H1 (cell line): ENCODE measurements around the gene MATN4. TPM values are rescaled to one million over a fixed set of nuclear protein-coding genes. Genes with fewer than 3 reads are reported as not detected.
A peak's percentile ranks its signal among the peaks of the same experiment; 100 is the strongest.

ENCODE experiments used
- CEBPB ChIP-seq: IDR thresholded peaks from 2 replicates; pipeline ENCODE4 v1.6.1; 2012; ENCODE audit warnings: low read depth, low read length
- CREB1 ChIP-seq: IDR thresholded peaks from 2 replicates; pipeline ENCODE4 v1.6.1; 2012; ENCODE audit warnings: inconsistent platforms
- JUND ChIP-seq: IDR thresholded peaks from 2 replicates; pipeline ENCODE4 v1.6.1; 2011; ENCODE audit warnings: mild to moderate bottlenecking, improper control_type of control experiment, low read length
- RFX5 ChIP-seq: IDR thresholded peaks from 2 replicates; pipeline ENCODE4 v1.6.1; 2011; ENCODE audit warnings: low read depth, low read length, improper control_type of control experiment, borderline replicate concordance
- SP1 ChIP-seq: IDR thresholded peaks from 2 replicates; pipeline ENCODE4 v1.6.1; 2011; ENCODE audit warnings: low read depth, low read length
- TAF1 ChIP-seq: IDR thresholded peaks from 2 replicates; pipeline ENCODE4 v1.6.1; 2011; ENCODE audit warnings: mild to moderate bottlenecking, low read depth, low read length
- TAF7 ChIP-seq: optimal IDR thresholded peaks from 2 replicates; pipeline ENCODE3; 2011; ENCODE audit warnings: low read depth, mild to moderate bottlenecking, inconsistent platforms, low read length, moderate library complexity, borderline replicate concordance
- TEAD4 ChIP-seq: IDR thresholded peaks from 2 replicates; pipeline ENCODE4 v1.6.1; 2012; ENCODE audit warnings: low read depth, low read length, inconsistent platforms, mixed read lengths
- ZNF274 ChIP-seq: IDR thresholded peaks from 2 replicates; pipeline ENCODE4 v1.7.0; 2012; ENCODE audit warnings: low read length, borderline replicate concordance; ENCODE audit errors: extremely low read depth
- polyA plus RNA-seq, 7 experiments: library from polyadenylated mRNA; depleted of rRNA in 3 of 7; stranded (reverse) in 5 of 7; unstranded in 2 of 7; fragments of >200 nt in 5 of 7; fragments of 200-250 nt in 2 of 7; gene quantifications; 1 replicate in 5 of 7; 2 replicates in 1 of 7; 4 replicates in 1 of 7; pipeline versions ENCODE4 v1.2.1 to v1.2.3, GENCODE V29; 2011 to 2013; ENCODE audit warnings: missing spikeins in 2 of 7, mixed read lengths in 2 of 7
- total RNA-seq: library from RNA; stranded (reverse); fragmentation: NEBNext Ultra II Directional; extraction: Animal tissue kit (Norgen Biotek cat#: 25700); gene quantifications from 2 replicates; pipeline ENCODE4 v1.2.1, GENCODE V29; 2021
- TF ChIP-seq, protein P1 (sequence below): fragments of 300-600 bp; sonication (generic); IDR thresholded peaks from 2 replicates; pipeline ENCODE4 v1.7.1; 2012; ENCODE audit warnings: low read length, moderate library complexity, mild to moderate bottlenecking, inconsistent platforms; ENCODE audit not compliant: insufficient replicate concordance

The MATN4 gene
- total and polyA plus RNA-seq, 2 of the 8 experiments (the other 6 are each of a cell fraction or from before 2014, with no cell fraction given): 2.1 to 4.4 TPM

DNA sequence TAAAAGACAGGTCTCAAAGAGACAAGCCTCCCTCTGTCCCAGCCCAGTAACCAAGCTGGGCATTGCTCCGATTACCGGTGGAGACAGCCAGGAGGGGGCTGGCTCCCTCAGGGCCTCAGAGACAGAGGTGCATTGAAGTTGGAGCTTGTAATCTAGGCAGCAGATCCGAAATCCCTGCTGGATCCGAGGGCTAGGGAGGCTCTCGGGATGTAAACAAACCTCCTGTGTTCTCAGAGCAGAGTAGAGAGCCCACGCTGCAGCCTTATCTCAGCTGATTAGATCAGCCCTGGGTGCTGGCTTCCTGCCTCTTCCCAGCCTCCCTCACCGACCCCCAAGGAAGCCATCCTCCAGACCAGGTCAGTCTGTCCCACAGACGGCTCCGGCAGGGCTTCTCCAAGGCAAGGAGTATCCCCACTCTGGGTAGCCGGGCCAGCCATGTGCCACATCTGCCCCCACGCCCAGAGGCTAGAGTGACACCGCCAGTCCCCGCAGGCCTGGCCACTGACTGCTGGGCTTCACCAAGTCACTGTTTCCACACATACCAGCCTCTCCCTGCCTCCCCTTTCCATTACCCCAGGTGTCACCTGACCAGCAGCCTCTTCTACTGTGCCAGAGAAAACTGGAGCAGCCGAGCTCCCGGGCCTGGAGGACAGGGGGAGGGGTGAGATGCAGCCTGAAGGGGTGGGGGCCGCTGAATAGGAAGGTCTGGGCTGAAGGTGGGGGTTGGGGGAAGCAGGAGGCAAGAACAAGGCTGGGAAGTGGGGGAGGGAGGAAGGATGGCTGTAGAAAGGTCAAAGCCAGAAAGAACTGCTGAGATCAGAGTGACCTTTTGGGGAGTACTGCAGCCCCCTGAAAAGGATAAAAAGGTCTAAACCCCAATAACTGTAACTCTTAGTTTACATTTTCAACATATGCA, 34.1 kb upstream of the MATN4 start (continued):
- TF ChIP-seq, protein P1, sequence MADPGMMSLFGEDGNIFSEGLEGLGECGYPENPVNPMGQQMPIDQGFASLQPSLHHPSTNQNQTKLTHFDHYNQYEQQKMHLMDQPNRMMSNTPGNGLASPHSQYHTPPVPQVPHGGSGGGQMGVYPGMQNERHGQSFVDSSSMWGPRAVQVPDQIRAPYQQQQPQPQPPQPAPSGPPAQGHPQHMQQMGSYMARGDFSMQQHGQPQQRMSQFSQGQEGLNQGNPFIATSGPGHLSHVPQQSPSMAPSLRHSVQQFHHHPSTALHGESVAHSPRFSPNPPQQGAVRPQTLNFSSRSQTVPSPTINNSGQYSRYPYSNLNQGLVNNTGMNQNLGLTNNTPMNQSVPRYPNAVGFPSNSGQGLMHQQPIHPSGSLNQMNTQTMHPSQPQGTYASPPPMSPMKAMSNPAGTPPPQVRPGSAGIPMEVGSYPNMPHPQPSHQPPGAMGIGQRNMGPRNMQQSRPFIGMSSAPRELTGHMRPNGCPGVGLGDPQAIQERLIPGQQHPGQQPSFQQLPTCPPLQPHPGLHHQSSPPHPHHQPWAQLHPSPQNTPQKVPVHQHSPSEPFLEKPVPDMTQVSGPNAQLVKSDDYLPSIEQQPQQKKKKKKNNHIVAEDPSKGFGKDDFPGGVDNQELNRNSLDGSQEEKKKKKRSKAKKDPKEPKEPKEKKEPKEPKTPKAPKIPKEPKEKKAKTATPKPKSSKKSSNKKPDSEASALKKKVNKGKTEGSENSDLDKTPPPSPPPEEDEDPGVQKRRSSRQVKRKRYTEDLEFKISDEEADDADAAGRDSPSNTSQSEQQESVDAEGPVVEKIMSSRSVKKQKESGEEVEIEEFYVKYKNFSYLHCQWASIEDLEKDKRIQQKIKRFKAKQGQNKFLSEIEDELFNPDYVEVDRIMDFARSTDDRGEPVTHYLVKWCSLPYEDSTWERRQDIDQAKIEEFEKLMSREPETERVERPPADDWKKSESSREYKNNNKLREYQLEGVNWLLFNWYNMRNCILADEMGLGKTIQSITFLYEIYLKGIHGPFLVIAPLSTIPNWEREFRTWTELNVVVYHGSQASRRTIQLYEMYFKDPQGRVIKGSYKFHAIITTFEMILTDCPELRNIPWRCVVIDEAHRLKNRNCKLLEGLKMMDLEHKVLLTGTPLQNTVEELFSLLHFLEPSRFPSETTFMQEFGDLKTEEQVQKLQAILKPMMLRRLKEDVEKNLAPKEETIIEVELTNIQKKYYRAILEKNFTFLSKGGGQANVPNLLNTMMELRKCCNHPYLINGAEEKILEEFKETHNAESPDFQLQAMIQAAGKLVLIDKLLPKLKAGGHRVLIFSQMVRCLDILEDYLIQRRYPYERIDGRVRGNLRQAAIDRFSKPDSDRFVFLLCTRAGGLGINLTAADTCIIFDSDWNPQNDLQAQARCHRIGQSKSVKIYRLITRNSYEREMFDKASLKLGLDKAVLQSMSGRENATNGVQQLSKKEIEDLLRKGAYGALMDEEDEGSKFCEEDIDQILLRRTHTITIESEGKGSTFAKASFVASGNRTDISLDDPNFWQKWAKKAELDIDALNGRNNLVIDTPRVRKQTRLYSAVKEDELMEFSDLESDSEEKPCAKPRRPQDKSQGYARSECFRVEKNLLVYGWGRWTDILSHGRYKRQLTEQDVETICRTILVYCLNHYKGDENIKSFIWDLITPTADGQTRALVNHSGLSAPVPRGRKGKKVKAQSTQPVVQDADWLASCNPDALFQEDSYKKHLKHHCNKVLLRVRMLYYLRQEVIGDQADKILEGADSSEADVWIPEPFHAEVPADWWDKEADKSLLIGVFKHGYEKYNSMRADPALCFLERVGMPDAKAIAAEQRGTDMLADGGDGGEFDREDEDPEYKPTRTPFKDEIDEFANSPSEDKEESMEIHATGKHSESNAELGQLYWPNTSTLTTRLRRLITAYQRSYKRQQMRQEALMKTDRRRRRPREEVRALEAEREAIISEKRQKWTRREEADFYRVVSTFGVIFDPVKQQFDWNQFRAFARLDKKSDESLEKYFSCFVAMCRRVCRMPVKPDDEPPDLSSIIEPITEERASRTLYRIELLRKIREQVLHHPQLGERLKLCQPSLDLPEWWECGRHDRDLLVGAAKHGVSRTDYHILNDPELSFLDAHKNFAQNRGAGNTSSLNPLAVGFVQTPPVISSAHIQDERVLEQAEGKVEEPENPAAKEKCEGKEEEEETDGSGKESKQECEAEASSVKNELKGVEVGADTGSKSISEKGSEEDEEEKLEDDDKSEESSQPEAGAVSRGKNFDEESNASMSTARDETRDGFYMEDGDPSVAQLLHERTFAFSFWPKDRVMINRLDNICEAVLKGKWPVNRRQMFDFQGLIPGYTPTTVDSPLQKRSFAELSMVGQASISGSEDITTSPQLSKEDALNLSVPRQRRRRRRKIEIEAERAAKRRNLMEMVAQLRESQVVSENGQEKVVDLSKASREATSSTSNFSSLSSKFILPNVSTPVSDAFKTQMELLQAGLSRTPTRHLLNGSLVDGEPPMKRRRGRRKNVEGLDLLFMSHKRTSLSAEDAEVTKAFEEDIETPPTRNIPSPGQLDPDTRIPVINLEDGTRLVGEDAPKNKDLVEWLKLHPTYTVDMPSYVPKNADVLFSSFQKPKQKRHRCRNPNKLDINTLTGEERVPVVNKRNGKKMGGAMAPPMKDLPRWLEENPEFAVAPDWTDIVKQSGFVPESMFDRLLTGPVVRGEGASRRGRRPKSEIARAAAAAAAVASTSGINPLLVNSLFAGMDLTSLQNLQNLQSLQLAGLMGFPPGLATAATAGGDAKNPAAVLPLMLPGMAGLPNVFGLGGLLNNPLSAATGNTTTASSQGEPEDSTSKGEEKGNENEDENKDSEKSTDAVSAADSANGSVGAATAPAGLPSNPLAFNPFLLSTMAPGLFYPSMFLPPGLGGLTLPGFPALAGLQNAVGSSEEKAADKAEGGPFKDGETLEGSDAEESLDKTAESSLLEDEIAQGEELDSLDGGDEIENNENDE: no peak
- TF ChIP-seq TAF1: peak; percentile 62
- TF ChIP-seq CREB1: peak; percentile 34; the same call in 1 of the 2 replicates
- TF ChIP-seq TAF7: peak; percentile 42
- TF ChIP-seq SP1: peak; percentile 80; the same call in 1 of the 2 replicates
- no peak for TF ChIP-seq RFX5
- no peak for TF ChIP-seq ZNF274
- TF ChIP-seq CEBPB: no peak
- TF ChIP-seq TEAD4: peak; percentile 62; the same call in 1 of the 2 replicates
- TF ChIP-seq JUND: no peak; the same call in 1 of the 2 replicates
